NK-92 treated with Interleukin-12 subunit alpha and Interleukin-12 subunit beta, amount 100 ng/mL, for 24 hours (cell line): ENCODE results near the gene C1QB.
"Not testable (repeated sequence)": the region's sequence is repeated elsewhere in the genome, so short reads cannot be mapped to it uniquely, and the experiment has no call there.

Experiments
- DNase-seq: peaks from one replicate; lab custom pipeline; 2025; lab: John Stamatoyannopoulos, UW

Gene C1QB

DNA sequence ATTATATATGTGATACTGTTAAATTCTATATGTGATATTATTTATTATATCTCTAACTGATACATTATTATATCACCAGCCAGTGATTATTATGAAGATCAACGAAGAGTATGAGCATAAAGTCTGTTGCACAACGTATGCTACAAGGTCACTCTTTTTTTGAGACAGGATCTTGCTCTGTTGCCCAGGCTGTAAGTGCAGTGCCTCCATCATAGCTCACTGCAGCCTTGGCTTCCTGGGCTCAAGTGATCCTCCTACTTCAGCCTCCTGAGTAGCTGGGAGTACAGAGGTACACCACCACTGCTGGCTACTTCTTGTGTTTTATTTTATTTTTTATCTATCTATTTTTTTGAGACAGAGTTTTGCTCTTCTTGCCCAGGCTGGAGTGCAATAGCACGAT, 43.6 kb downstream of the C1QB start:
- DNase-seq = no peak

GRCh38 chr1:22697980-22698379, 44.9 kb downstream of the C1QB start:
- no peak for DNase-seq

DNA sequence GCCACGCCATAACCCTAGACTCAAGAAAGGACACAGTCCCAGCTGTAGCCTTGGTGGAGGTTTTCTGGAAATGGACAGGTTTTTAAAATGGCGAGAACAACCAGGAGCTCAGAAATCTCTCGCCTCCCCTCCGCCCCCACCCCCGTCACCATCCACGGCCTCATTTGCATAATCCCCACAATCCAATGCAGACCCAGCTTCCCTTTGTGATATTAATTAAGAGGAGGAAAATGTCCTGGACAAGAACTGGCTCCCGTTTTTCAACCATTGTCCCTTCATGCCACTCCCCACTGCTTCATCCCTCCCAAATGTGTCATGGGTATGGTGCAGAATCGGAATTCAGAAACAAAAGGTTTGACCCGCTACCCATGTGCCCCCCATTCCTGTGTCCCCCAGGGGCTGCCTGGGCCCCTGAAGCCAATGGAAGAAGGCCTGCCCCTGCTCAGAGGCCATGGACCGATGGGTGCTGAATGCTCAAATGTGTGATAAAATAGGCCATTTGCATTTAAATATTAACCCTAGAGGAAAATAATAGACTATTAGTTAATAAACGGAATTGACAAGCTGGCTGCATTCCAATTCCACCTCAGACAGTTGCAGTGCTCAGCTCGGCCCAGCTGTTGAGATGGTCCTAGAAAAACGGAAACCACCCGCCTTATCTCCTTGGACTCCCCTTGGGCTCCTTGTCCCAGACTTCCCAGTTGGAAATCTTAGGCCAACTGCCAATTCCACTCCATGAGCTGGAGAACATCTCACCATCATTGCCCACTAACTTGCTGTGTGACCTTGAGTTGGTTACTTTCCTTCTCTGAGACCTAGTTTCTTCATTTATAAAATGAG, 46.9 kb downstream of the C1QB start:
- DNase-seq = no peak

DNA sequence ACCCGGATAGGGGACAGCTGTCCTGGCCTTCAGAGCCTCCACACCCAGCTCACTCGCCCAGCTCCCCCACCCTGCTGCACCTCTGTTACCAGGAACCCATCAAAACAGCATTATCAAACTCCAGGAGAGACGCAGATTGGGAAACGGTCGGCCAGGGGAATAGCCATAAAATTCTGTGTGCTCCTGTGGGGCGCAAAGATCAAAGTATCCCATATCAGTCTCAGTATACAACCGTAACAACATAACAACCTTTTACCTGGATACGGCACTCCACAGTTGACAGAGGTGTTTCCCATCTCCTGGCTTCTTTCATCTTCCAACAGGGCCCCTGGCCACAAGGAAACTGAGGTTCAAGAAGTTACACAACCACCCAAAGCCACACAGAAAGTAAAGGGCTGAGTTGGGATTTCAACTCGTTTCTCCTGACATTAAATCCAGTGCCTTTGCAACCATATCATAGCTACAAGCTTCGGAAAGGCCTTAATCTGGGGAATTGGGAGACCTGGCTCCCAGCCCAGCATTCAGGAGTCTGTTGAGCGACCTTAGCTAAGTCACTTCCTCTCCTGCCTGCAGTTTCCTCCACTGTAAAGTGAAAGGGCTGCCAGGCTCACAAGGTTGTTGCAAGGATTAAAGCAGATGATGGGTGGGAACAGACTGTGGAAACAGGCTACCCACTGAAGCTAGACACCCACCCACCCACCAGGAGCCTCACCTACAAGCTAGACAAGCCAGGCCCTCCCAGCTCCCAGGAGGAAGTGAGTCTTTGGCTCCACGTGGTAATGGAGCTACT, 49.5 kb downstream of the C1QB start:
- DNase-seq = no peak

DNA sequence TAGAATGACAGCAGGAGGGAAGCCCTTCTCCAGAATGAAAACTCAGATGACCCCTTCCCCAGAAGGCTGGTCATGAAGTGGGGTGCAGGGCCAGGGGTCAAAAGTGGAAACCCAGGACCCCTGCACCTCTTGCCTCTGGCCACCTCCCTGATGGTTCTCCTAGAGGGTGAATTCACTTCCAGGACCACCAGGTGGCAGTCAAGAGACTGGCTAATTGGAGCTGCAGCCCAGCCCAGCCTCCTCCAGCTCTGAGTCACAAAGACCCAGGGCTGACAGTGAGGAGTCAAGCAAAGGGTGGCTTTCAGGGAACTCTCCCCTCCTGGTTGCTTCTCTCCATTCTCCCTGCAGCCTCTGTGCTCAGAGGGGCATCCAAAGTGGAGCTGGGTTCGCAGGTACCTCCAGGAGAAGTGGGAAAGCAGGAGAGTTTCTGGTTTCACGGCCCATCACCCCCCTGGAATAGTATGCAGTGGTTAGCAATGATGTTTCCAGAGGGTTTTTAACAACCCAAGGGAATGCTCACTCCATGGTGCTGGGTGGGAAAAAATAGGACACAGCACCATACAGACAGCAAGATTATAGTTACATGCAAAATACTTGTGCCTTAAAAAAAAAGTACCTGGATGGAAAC, 51.5 kb downstream of the C1QB start:
- peak; percentile 69 for DNase-seq

DNA sequence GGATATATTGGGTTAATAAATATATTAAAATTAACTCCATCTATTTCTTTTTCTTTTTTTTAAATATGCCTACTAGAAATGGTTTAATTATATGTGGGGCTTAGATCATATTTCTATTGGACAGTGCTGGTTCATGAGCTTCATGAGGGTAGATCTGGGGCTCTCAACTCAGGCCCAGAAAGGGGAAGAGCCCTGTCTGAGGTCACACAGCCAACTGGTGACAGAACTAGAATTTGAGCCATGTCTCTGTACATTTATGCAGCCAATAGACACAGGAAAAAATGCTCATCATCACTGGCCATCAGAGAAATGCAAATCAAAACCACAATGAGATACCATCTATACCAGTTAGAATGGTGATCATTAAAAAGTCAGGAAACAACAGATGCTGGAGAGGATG, 52.5 kb downstream of the C1QB start:
- no peak for DNase-seq

DNA sequence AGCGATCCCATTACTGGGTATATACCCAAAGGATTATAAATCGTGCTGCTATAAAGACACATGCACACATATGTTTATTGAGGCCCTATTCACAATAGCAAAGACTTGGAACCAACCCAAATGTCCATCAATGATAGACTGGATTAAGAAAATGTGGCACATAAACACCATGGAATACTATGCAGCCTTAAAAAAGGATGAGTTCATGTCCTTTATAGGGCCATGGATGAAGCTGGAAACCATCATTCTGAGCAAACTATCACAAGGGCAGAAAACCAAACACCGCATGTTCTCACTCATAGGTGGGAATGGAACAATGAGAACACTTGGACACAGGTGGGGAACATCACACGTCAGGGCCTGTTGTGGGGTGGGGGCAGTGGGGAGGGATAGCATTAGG, 53.1 kb downstream of the C1QB start:
- DNase-seq = not testable (repeated sequence)

DNA sequence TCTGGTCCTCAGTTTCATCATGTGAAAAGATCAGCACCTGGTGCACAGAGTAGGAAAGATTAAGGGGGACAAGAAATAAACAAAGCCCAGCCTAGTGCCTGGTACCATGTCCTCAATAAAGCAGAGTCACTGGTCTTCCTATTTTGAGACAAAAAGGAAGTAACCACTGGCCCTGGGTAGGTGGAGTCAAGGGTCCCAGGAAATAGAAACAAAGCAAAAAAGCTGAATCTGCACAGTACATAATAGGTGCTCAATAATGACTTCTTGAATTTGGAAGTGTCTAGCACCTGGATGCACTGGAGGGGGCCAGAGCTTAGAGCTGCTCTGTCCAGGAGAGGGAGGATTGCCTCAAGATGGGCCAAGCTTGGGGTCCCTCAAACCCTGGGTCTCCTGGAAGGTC, 55.7 kb downstream of the C1QB start:
- DNase-seq = no peak

DNA sequence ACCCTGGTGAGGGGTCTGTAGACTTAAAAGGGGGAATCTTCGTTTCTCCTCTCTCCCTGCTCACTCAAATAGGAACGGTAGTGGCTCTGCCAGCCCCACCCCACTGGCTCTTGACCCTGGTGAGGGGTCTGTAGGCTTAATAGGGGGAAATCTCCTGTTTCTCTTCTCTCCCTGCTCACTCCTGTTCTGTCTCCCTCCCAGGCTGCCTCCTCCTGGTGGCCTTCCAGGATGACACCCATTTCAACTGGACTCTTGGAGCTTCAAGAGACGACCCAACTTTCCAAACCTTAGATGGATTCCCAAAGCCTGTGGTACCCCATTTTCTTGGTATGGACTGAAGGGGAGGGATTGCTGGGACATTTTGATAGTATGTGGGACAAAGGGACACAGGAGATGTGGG, 56.2 kb downstream of the C1QB start:
- no peak for DNase-seq

DNA sequence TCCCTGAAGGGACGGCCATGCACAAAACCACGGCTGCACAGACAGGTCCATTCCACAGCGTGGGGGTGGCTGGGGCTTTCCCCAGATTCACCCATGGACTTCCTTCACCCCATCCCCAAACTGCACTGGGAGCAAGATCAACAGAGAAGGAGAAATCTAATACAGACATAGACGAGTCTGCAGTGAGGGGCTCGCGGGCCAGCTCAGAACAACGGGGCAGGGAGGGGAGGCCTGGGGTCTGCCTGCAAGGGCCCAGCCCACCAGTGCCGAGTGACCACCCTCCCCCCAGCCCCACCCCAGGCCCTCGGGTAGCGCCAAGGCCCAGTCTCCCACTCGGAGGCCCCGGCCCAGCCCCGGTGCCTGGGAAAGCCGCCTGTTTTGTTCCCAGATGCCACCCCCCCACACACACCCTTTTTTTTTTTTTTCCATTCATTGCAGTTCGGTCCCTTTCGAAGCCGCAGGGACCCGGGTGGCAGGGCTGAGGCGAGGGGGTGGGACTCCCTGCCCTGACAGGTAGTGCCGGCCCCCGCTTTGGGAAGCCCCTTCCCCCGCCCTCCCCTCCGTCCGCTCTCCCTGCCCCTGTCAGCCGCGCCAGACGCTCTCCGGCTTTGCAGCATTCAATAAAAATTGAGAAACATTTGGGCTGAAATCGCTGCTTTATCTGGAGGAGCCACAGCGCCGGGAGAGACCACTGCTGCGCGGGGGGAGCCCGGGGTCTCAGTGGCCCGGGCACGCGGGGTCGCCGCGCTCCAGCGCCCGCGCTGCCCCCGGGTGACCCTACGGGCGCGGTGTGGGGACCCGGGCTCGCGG, 57.1 kb downstream of the C1QB start:
- no peak for DNase-seq

DNA sequence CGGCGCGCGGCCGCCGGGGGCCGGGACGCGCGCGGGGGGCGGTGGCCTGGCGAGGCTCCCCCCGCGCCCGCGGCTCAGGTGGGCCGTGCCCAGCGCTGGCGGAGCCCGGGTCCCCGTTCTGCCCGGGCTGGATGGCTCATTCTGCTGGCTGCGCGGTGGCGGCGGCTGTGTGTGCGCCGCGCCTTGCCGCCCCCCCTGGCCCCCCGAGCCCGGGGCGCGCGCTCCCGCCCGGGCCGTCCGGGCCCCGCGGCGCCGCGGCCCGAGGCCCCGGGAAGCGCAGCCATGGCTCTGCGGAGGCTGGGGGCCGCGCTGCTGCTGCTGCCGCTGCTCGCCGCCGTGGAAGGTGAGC, 57.6 kb downstream of the C1QB start, which contains the start of gene EPHB2:
Gene EPHB2 (plus strand): TSS at position 139 of the 349 bp plus-strand sequence. CDS start 144 bp downstream, at position 283.
- DNase-seq = no peak

- DNase-seq = no peak
Measured at GRCh38 chr1:22711071-22711470, 58.0 kb downstream of the C1QB start.
